HEK293T (cell line): Measurements from ENCODE around the gene FAM20C.
A peak's percentile ranks its signal among the peaks of the same experiment; 100 is the strongest.

Experiments used
- ARNT ChIP-seq: fragments of 450-650 bp; IDR thresholded peaks from 2 replicates; pipeline ENCODE4 v1.6.1; 2017; ENCODE audit warnings: mild to moderate bottlenecking
- BHLHE40 ChIP-seq: fragments of 450-650 bp; IDR thresholded peaks from 2 replicates; pipeline ENCODE4 v1.6.1; 2016; ENCODE audit warnings: mild to moderate bottlenecking, moderate library complexity, borderline replicate concordance
- ELF4 ChIP-seq: fragments of 450-650 bp; IDR thresholded peaks from 2 replicates; pipeline ENCODE4 v1.6.1; 2017; ENCODE audit warnings: antibody characterized with exemption
- FOXA1 ChIP-seq: fragments of 450-650 bp; IDR thresholded peaks from 2 replicates; pipeline ENCODE4 v1.6.1; 2016; ENCODE audit warnings: mild to moderate bottlenecking
- FOXK2 ChIP-seq: fragments of 450-650 bp; IDR thresholded peaks from 2 replicates; pipeline ENCODE4 v1.6.1; 2016; ENCODE audit warnings: mild to moderate bottlenecking
- HDGF ChIP-seq: fragments of 450-650 bp; IDR thresholded peaks from 2 replicates; pipeline ENCODE4 v1.6.1; 2017; ENCODE audit warnings: antibody characterized with exemption, borderline replicate concordance
- L3MBTL2 ChIP-seq: fragments of 450-650 bp; conservative IDR thresholded peaks from 2 replicates; pipeline ENCODE4 v1.6.1; 2016; ENCODE audit warnings: mild to moderate bottlenecking
- SP1 ChIP-seq: fragments of 450-650 bp; IDR thresholded peaks from 2 replicates; pipeline ENCODE4 v1.6.1; 2017
- TARDBP ChIP-seq: fragments of 450-650 bp; IDR thresholded peaks from 2 replicates; pipeline ENCODE4 v1.6.1; 2016

DNA sequence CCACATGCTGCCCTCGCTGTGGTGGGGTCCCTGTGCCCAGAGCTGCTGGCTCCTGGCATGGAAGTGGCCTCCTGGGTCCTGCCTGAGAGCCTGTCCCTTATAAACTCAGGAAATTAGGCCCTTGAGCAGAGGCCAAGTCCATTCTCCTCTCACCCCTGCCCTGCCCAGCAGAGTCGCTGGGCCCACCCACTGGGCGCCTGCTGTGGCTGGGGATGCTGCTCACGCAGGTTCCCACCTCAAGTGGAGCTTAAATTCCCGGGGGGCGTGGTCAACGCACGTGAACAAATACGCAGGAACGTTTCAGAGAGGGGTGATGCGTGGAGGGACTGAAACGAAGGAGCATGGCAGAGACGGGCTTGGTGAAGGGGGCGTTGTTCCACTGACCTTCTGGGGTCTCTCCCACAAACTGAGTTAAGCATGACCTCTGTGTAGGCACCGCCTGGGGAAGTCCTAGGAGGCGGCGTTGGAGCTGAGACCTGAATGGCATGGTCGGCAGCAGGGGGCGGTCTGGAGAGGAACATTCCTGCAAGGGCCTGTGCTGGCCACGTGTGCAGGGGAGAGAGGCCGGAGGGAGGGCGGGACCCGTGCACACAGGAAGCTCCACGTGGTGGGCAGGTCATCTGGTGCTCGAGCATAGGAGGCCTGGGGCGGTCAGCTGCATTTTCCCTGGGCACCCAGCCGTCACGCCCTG lies 27.9 kb downstream of the FAM20C start:
- TF ChIP-seq ELF4 (no peak), FOXA1 (no peak), SP1 (no peak), HDGF (no peak), FOXK2 (no peak), BHLHE40 (no peak), ARNT (no peak), L3MBTL2 (0 out of 2 replicates have a peak, but pooled peaks have one; percentile 22), TARDBP (no peak)
